T-helper 1 cell treated with Interleukin-12 subunit alpha and Interleukin-12 subunit beta and Interleukin-4 antibody, amounts not matched to agents 30 μg/mL and 1 μg/mL, for 36 hours (primary cell): ENCODE measurements around the gene HNF1B.
"Not testable (repeated sequence)": the region's sequence is repeated elsewhere in the genome, so short reads cannot be mapped to it uniquely, and the experiment has no call there.

Experiments used
- H3K27ac Mint-ChIP-seq: one replicate; pipeline ENCODE4 v1.8.0; 2021; ENCODE audit warnings: mild to moderate bottlenecking, mixed read lengths
- H3K27me3 Mint-ChIP-seq: one replicate; pipeline ENCODE4 v1.8.0; 2021; ENCODE audit warnings: low read depth, mixed read lengths
- H3K36me3 Mint-ChIP-seq: one replicate; pipeline ENCODE4 v1.8.0; 2021; ENCODE audit warnings: low read depth, mixed read lengths
- H3K4me1 Mint-ChIP-seq: one replicate; pipeline ENCODE4 v1.8.0; 2021; ENCODE audit warnings: low read depth, mixed read lengths
- H3K4me3 Mint-ChIP-seq: one replicate; pipeline ENCODE4 v1.8.0; 2021; ENCODE audit warnings: mild to moderate bottlenecking, moderate library complexity, mixed read lengths
- H3K9me3 Mint-ChIP-seq: one replicate; pipeline ENCODE4 v1.8.0; 2021; ENCODE audit warnings: mixed read lengths

The HNF1B gene, protein sequence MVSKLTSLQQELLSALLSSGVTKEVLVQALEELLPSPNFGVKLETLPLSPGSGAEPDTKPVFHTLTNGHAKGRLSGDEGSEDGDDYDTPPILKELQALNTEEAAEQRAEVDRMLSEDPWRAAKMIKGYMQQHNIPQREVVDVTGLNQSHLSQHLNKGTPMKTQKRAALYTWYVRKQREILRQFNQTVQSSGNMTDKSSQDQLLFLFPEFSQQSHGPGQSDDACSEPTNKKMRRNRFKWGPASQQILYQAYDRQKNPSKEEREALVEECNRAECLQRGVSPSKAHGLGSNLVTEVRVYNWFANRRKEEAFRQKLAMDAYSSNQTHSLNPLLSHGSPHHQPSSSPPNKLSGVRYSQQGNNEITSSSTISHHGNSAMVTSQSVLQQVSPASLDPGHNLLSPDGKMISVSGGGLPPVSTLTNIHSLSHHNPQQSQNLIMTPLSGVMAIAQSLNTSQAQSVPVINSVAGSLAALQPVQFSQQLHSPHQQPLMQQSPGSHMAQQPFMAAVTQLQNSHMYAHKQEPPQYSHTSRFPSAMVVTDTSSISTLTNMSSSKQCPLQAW

DNA sequence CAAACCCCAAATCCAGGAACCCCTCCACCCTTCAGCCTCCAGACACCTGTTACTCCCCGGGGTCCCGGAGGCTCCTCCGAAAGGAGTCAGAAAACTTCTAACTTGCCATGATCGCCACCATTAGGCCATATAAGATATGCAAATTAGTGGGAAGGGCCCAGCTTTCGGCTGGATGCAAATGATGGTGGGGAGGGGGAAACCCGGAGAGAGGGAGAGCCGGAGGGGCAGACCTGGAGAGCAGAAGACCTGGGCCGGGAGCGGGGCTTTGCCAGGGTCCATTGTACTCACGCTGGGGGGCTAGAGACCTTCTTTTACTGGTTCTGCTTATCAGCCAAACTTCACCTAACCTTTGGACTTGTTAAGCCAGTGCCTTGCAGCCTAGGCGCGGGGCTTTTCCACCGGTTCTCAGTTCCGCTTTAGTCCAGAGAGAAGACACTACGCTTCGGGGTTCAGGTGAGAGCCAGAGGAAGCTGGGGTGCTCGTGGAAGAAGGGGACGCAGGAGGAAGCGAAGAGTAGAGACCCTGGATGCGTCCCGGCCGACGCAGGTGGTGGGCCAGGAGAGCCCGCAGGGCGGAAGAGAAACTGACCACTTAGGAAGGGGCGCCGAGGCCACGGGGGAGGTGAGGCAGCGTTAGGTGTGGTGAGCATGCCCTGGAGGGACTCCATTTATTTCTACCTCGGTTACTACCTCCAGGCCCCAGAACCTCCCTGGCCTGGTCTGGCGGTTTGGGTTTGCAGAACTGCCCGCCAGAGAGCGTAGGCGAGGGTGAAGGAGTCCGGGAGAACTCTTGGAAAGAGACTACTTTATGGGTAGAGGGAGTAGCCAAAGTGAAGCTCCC, at the start of gene HNF1B:
Gene HNF1B (minus strand): TSS at position 99 of the 840 bp plus-strand sequence. CDS start 175 bp downstream, outside the sequence.
- H3K4me1 Mint-ChIP-seq, result peaks cover 13% of the 10 kb centered on the region
- peak within 1 kb of the TSS; percentile 77 for H3K4me3 Mint-ChIP-seq
- H3K9me3 Mint-ChIP-seq, result no peaks in the 10 kb centered on the region
- peaks cover 2% of the 10 kb centered on the region for H3K36me3 Mint-ChIP-seq
- H3K27me3 Mint-ChIP-seq, result peaks cover 80% of the 10 kb centered on the region
- H3K27ac Mint-ChIP-seq, result peak within 1 kb of the TSS; percentile 55

DNA sequence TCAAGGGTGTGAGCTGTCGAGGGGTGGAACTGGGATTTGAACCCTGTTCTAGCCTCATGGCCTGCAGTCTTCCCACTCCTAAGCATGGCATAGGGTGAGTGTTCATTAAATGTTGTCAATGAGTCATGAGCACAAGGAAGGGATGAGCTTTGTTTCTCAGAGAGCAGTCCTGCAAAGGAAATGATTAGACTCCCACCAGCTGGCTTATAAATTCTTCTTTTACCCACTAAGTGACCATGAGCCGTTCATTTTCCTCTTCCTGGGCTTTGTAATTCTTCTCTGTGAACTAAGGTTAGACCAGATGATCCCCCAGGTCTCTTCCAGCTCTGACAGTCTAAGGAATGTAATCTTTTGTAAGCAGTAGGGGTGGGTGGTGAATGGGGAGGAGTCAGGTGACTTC, 47.9 kb upstream of the HNF1B start:
- Mint-ChIP-seq H3K36me3 (no peaks in the 10 kb centered on the region), H3K4me3 (no peak overlapping the region), H3K4me1 (peaks cover 3% of the 10 kb centered on the region), H3K9me3 (no peaks in the 10 kb centered on the region), H3K27me3 (peaks cover 44% of the 10 kb centered on the region), H3K27ac (no peak overlapping the region)

DNA sequence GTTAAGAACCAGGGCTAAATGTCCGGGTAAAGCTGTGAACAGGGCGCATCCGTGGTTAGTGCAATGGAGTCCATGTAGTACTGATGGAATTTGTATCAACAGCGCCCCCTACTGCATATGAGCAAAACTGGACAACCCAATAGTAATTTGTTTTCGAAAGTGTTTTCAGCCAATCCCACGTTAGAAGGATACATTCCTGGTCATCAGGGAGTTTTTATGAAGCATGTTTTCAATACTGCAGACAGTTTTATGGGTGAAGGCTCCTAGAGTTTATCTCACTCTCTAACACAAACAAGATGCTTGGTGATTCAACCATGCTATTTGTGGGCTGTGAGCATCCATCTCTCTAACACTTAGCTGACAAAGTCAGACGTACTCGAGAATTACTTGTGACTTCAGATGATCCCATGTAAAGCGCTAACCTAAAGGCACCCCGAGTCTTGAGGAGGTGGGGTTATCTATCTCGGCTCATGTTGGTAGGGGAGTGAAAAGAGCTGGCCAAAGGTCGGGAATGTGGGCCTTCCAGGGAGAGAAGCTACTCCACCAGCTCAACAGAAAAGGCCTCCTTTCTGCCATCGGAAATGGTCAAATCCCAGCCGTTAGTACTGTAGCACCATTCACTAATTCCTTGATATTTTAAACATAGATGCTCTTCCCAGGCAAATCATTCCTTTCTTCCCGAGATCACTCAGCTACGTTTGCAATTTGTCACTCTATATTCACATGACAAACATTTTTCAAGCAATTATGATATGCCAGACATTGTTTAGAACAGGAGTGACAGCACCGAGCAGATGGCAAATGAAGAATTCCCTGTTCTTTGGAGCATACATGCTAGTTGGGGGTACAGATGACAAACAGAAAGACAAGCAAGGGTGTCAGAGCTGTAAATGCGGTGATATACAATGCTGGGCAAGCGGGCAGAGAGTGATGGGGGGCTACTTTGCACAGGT, 46.9 kb upstream of the HNF1B start:
- H3K4me1 Mint-ChIP-seq, result peaks cover 3% of the 10 kb centered on the region
- H3K9me3 Mint-ChIP-seq, result no peaks in the 10 kb centered on the region
- H3K27ac Mint-ChIP-seq, result no peak overlapping the region
- H3K27me3 Mint-ChIP-seq, result peaks cover 45% of the 10 kb centered on the region
- no peak overlapping the region for H3K4me3 Mint-ChIP-seq
- no peaks in the 10 kb centered on the region for H3K36me3 Mint-ChIP-seq

DNA sequence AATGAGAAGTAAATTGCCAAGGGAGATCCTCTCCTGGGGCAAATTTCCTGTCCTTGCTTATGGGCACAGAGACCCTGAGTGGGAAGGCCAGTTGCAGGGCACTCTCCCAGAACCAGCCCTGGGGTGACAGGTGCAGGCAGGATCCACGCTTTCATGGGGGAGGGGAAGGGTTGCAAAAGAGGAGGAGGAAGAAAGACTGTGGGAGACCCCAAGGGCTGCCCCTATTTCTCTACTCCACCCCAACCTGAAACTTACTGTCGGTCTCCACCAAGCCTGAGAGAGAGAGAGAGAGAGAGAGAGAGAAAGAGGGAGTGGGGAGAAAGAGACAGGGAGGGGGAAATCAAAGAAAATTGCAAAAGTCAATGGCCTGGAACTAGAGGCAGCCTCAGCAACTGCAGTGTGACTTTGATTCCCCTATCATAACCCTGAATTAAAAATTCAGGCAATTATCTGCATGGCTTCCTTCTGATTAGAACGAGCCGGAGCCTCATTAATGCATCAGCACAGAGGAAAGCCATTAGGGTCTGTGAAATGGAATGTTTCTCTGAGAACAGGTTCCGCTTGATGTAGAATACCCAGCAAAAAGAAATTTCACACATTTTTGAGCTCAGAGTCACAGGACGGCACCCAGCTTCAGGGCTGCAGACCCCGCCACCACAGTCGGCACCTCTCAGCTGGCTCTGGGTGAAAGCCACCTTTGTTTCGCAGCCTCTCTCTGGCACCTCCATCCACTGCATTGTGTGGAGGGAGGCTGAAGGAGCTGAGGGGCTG, 45.1 kb upstream of the HNF1B start:
- Mint-ChIP-seq H3K4me3 (no peak overlapping the region), H3K36me3 (no peaks in the 10 kb centered on the region), H3K27ac (no peak overlapping the region), H3K27me3 (peaks cover 49% of the 10 kb centered on the region), H3K9me3 (no peaks in the 10 kb centered on the region), H3K4me1 (peaks cover 3% of the 10 kb centered on the region)

DNA sequence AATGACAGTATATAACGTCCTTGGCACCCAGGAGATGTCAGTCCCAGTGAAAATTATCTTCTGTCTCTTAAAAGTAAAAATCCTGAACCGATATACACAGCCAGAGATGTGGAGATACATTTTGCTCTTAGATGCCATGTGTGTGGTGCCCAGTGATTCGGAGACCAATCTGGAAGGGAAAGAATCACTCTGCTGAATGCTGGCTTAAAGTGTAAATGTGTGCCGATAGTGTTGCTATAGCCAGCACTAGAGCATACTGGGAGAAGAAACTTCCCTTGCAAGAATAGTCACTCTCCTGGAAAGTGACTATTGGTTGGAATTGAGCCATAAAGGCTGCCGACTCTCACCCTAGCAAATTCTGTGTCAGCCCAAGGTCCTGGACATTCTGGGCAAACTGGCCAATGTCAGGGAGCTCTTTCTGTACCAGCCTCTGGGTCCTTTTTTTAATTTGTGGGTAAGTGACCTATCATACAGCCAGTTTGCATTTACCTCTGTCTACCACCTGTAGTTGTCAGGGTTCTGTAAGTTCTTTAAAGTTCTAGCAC, 44.2 kb upstream of the HNF1B start:
- peaks cover 51% of the 10 kb centered on the region for H3K27me3 Mint-ChIP-seq
- no peak overlapping the region for H3K4me3 Mint-ChIP-seq
- H3K27ac Mint-ChIP-seq, result no peak overlapping the region
- no peaks in the 10 kb centered on the region for H3K36me3 Mint-ChIP-seq
- peaks cover 3% of the 10 kb centered on the region for H3K4me1 Mint-ChIP-seq
- no peaks in the 10 kb centered on the region for H3K9me3 Mint-ChIP-seq

DNA sequence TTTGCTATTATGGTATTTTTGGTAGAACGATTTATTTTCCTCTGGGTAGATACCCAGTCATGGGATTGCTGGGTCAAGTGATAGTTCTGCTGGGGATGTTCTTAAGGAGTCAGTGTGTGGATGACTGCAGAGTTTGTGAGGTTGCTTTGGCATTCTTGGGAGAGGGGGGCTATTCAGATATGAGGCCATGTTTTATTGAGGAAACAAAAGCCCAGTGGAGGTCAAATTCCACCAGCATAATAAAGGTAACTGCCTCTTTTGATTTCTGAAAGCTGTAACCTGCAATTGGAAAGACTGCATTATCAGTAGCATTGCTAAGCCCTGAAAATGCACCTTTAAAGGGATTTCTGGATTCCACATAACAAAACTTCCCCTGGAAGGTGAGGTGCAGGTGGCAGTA, 43.7 kb upstream of the HNF1B start:
- Mint-ChIP-seq H3K4me1 (peaks cover 3% of the 10 kb centered on the region), H3K27me3 (peaks cover 51% of the 10 kb centered on the region), H3K4me3 (no peak overlapping the region), H3K36me3 (no peaks in the 10 kb centered on the region), H3K27ac (no peak overlapping the region), H3K9me3 (no peaks in the 10 kb centered on the region)

DNA sequence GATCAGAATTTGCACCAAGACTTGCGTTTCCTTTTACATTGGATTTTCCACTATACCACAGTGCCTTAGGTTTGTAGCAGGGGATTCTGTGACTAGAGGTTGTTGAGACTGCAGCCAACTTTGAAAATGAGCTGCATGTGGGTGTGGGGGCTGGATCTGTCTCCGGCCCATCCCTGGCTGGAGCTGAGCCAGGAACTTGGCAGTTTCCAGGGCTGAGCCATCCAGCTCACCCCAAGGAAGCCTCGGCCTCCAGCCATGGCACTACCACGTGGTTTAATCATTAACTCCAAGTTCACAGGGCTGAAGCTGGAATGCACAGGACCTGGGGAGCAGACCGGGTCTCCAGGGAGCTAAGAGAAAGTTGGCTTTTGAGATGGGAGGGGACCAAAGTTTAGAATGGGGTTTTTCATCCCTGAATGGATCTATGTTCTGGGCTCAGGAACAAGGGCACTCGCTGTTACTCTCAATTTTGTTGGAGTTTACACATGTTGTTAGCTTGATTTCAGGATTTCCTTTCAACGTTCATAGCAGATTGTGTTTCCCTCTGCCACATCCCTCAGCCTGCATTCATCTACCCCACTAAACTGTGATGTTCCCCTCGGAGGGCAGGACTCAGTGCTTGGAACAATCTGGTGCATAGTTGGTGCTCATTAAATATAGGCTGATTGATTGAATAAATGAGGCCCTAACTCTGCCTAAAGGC, 42.3 kb upstream of the HNF1B start:
- Mint-ChIP-seq H3K4me3 (no peak overlapping the region), H3K36me3 (no peaks in the 10 kb centered on the region), H3K27me3 (peaks cover 58% of the 10 kb centered on the region), H3K4me1 (peaks cover 3% of the 10 kb centered on the region), H3K27ac (no peak overlapping the region), H3K9me3 (no peaks in the 10 kb centered on the region)

DNA sequence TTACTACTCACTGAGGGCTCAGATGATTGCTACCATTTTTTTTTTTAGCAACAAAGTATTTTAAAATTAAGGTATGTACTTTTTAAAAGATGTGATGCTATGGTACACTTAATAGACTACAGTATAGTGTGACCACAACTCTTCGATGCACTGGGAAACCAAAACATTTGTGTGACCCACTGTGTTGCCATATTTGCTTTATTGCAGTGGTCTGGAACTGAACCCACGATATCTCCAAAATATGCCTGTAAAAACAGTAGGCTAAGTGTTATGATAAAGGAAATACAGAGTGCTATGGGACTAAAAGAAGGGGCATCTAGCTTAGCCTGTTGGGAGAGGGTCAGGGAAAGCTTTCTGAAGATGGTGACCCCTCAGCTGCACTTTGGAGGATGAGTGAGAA, 41.6 kb upstream of the HNF1B start:
- Mint-ChIP-seq H3K9me3 (no peaks in the 10 kb centered on the region), H3K27me3 (peaks cover 53% of the 10 kb centered on the region), H3K4me1 (no peaks in the 10 kb centered on the region), H3K36me3 (no peaks in the 10 kb centered on the region), H3K4me3 (no peak overlapping the region), H3K27ac (no peak overlapping the region)

DNA sequence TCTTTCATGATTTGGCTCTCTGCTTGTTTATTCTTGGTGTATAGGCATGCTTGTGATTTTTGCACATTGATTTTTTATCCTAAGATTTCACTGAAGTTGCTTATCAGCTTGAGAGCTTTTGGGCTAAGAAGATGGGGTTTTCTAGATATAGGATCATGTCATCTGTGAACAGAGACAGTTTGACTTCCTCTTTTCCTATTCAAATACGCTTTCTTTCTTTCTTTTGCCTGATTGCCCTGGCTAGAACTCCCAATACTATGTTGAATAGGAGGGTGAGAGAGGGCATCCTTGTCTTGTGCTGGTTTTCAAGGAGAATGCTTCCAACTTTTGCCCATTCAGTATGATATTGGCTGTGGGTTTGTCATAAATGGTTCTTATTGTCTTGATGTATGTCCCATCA, 37.6 kb upstream of the HNF1B start:
- not testable (repeated sequence) for H3K9me3 Mint-ChIP-seq, H3K4me1 Mint-ChIP-seq, H3K27ac Mint-ChIP-seq, H3K4me3 Mint-ChIP-seq, H3K36me3 Mint-ChIP-seq
- H3K27me3 Mint-ChIP-seq, result peaks cover 45% of the 10 kb centered on the region

DNA sequence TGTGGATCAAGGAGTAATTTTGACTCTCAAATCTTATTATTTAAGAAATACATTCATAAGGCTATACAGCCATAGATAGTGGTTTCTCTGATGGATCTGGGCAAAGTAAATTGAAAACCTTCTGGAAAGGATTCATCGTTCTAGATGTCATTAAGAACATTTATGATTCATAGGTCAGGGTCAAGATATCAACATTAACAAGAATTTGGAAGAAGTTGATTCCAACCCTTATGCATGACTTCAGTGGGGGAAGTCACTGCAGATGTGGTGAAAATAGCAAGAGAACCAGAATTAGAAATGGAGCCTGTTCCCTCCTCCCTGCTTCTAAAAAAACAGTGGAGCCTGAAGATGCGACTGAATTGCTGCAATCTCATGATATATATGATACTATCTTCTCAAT, 36.6 kb upstream of the HNF1B start:
- Mint-ChIP-seq H3K27me3 (peaks cover 37% of the 10 kb centered on the region), H3K36me3 (no peaks in the 10 kb centered on the region), H3K9me3 (no peaks in the 10 kb centered on the region), H3K4me3 (no peak overlapping the region), H3K4me1 (peaks cover 2% of the 10 kb centered on the region), H3K27ac (no peak overlapping the region)

DNA sequence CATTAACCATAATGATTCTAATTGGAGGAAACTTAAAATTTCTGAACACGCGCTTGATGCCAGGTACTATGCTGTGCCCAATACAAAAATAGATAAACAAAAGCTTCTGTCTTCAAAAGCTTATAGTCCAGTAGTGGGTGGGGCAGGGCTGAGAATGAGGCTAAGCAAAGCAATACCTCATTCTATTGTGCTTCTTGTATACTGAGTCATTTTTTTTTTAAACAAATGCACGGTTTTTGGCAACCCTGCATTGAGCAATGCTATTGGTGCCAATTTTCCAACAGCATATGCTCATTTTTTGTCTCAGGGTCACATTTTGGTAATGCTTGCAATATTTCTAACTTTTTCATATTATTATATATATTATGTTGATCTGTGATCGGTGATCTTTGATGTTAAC, 34.7 kb upstream of the HNF1B start:
- Mint-ChIP-seq H3K36me3 (no peaks in the 10 kb centered on the region), H3K4me3 (no peak overlapping the region), H3K27ac (no peak overlapping the region), H3K27me3 (peaks cover 36% of the 10 kb centered on the region), H3K9me3 (no peaks in the 10 kb centered on the region), H3K4me1 (peaks cover 11% of the 10 kb centered on the region)

DNA sequence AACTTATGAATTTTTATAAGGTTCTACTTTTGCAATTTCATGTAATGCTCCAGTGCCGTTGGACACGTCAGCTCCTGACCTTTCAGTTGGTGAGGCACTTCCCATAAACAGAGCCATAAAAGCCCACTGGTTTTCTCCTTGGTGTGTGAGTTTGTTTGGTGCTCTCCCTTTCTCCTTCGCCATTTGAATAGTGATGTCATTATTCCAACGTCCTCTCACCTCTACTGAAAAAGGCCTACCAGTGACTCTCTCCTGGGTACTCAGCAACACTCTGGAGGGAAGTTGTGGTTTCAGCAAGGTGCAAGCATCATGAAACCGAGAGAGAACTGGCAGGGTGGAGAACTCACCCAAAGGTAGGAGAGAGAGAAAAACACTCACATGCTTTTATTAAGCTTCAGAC, 29.6 kb upstream of the HNF1B start:
- H3K4me3 Mint-ChIP-seq, result peak overlapping the region; percentile 30

DNA sequence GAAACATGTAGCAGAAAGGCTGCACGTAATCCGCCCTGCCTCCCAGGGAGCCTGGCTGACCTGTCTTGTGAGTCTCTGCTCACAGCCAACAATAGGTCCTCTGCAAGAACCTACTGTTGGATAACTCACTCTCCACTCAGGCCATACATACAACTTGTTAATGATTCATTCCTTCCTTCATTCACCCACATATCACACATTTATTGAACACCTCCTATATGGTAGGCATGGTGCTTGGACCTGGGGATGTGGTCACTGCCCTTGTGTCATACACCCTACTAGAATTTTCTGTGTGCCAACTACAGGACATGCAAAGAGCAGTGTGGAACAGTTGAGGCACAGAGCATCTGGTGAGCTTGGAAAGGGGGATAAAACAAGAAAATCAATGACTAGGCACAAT, 28.1 kb upstream of the HNF1B start:
- Mint-ChIP-seq H3K27ac (peak overlapping the region; percentile 8), H3K4me3 (no peak overlapping the region), H3K27me3 (peaks cover 8% of the 10 kb centered on the region), H3K9me3 (no peaks in the 10 kb centered on the region), H3K36me3 (no peaks in the 10 kb centered on the region), H3K4me1 (peaks cover 35% of the 10 kb centered on the region)

More for the DNA sequence above, 29.6 kb upstream of the HNF1B start:
- Mint-ChIP-seq H3K36me3 (no peaks in the 10 kb centered on the region), H3K4me1 (peaks cover 34% of the 10 kb centered on the region), H3K27ac (peak overlapping the region; percentile 50), H3K9me3 (no peaks in the 10 kb centered on the region), H3K27me3 (peaks cover 8% of the 10 kb centered on the region)
